BE2C (cell line): ENCODE results near the gene KCNAB2.
"Not testable (repeated sequence)": the region's sequence is repeated elsewhere in the genome, so short reads cannot be mapped to it uniquely, and the experiment has no call there.

Source experiments
- DNase-seq: peaks from one replicate; pipeline ENCODE4 v3.0.0-alpha.2; 2020
- H3K27me3 ChIP-seq: fragments of 250-450 bp; sonication (Bioruptor Pico); 2 replicates; pipeline ENCODE4 v1.5.1; 2020; ENCODE audit warnings: mild to moderate bottlenecking
- H3K36me3 ChIP-seq: fragments of 250-450 bp; sonication (Bioruptor Pico); 2 replicates; pipeline ENCODE4 v1.5.1; 2020; ENCODE audit warnings: mild to moderate bottlenecking
- H3K4me1 ChIP-seq: fragments of 250-450 bp; sonication (Bioruptor Pico); 2 replicates; pipeline ENCODE4 v1.5.1; 2020
- H3K4me3 ChIP-seq: 2 replicates; pipeline ENCODE4 v1.5.1; 2011; ENCODE audit warnings: low read depth, low read length
- H3K9me3 ChIP-seq: fragments of 250-450 bp; sonication (Bioruptor Pico); 2 replicates; pipeline ENCODE4 v1.5.1; 2020
- CTCF ChIP-seq: IDR thresholded peaks from 2 replicates; pipeline ENCODE4 v1.5.1; 2012; ENCODE audit warnings: mild to moderate bottlenecking, low read depth, low read length

The KCNAB2 gene

GRCh38 chr1:6012529-6013318, 33.0 kb upstream of the KCNAB2 start:
- Histone ChIP-seq H3K4me1 (no peaks in the 10 kb centered on the region), H3K27me3 (no peaks in the 10 kb centered on the region), H3K4me3 (no peak overlapping the region), H3K9me3 (no peaks in the 10 kb centered on the region), H3K36me3 (no peaks in the 10 kb centered on the region)
- DNase-seq: no peak
- TF ChIP-seq CTCF: no peak

GRCh38 chr1:6013491-6013890, 32.2 kb upstream of the KCNAB2 start:
- TF ChIP-seq CTCF: no peak
- no peaks in the 10 kb centered on the region for H3K36me3 ChIP-seq
- no peaks in the 10 kb centered on the region for H3K27me3 ChIP-seq
- no peaks in the 10 kb centered on the region for H3K9me3 ChIP-seq
- no peaks in the 10 kb centered on the region for H3K4me1 ChIP-seq
- no peak overlapping the region for H3K4me3 ChIP-seq
- DNase-seq: no peak

GRCh38 chr1:6014130-6014999, 31.3 kb upstream of the KCNAB2 start:
- Histone ChIP-seq H3K4me1 (no peaks in the 10 kb centered on the region), H3K4me3 (no peak overlapping the region), H3K36me3 (no peaks in the 10 kb centered on the region), H3K9me3 (no peaks in the 10 kb centered on the region), H3K27me3 (no peaks in the 10 kb centered on the region)
- DNase-seq: no peak
- TF ChIP-seq CTCF: no peak

GRCh38 chr1:6016191-6016865, 29.4 kb upstream of the KCNAB2 start:
- Histone ChIP-seq H3K36me3 (no peaks in the 10 kb centered on the region), H3K27me3 (no peaks in the 10 kb centered on the region), H3K9me3 (no peaks in the 10 kb centered on the region), H3K4me3 (no peak overlapping the region), H3K4me1 (no peaks in the 10 kb centered on the region)
- DNase-seq: no peak
- TF ChIP-seq CTCF: no peak

GRCh38 chr1:6017654-6018053, 28.0 kb upstream of the KCNAB2 start:
- DNase-seq, H3K27me3 ChIP-seq, H3K4me3 ChIP-seq, H3K36me3 ChIP-seq, H3K4me1 ChIP-seq, H3K9me3 ChIP-seq: not testable (repeated sequence)

- H3K9me3 ChIP-seq: no peaks in the 10 kb centered on the region
- no peak overlapping the region for H3K4me3 ChIP-seq
- TF ChIP-seq CTCF: no peak
- H3K36me3 ChIP-seq: no peaks in the 10 kb centered on the region
- no peaks in the 10 kb centered on the region for H3K27me3 ChIP-seq
- no peak for DNase-seq
- H3K4me1 ChIP-seq: no peaks in the 10 kb centered on the region
Observed at GRCh38 chr1:6019166-6019845, 26.4 kb upstream of the KCNAB2 start.
